Neural cell (in vitro differentiated cells): Measurements from ENCODE around the gene BABAM2.

Experiments used
- EZH2 ChIP-seq: fragments of 200-600, 300-800 bp; shearing (Covaris generic), sonication (generic); IDR thresholded peaks from 2 replicates; pipeline ENCODE4 v1.6.1; 2014; ENCODE audit warnings: antibody characterized with exemption, low read length, borderline replicate concordance, mild to moderate bottlenecking; ENCODE audit not compliant: insufficient read depth, poor library complexity, severe bottlenecking
- POLR2AphosphoS5 ChIP-seq: IDR thresholded peaks from 2 replicates; pipeline ENCODE4 v1.6.1; 2012
- SMC3 ChIP-seq: fragments of 450-650 bp; conservative IDR thresholded peaks from 2 replicates; pipeline ENCODE4 v1.6.1; 2014; ENCODE audit warnings: antibody characterized with exemption, mild to moderate bottlenecking, moderate library complexity; ENCODE audit not compliant: poor library complexity
- TAF1 ChIP-seq: IDR thresholded peaks from 2 replicates; pipeline ENCODE4 v1.6.1; 2012; ENCODE audit warnings: low read depth
- TF ChIP-seq, protein P1 (sequence below): IDR thresholded peaks from 2 replicates; pipeline ENCODE4 v1.6.1; 2012; ENCODE audit warnings: borderline replicate concordance
- TF ChIP-seq, protein P2 (sequence below): fragments of 450-650 bp; IDR thresholded peaks from 2 replicates; pipeline ENCODE4 v1.5.1; 2014; ENCODE audit warnings: antibody characterized with exemption, mild to moderate bottlenecking, moderate library complexity; ENCODE audit not compliant: poor library complexity, severe bottlenecking

DNA sequence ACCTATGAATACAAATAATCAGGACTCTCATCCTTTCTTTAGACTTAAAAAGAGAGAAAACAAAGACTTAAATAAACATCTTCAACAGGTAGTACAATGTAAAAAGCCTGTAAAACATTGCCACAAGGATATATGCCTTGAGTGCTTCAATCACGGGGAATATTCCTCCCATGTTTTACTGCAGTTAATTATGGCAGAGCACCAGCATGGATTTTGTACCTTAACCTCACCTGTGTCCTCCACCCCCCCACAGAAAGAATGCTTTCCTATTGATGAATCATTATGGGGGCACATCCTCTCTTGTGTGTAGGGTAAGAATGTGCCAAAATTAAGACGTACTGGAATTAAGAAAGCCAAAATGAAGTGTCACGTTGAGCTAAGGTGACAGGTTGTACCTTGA, 312.2 kb downstream of the BABAM2 start:
- TF ChIP-seq, protein P1, sequence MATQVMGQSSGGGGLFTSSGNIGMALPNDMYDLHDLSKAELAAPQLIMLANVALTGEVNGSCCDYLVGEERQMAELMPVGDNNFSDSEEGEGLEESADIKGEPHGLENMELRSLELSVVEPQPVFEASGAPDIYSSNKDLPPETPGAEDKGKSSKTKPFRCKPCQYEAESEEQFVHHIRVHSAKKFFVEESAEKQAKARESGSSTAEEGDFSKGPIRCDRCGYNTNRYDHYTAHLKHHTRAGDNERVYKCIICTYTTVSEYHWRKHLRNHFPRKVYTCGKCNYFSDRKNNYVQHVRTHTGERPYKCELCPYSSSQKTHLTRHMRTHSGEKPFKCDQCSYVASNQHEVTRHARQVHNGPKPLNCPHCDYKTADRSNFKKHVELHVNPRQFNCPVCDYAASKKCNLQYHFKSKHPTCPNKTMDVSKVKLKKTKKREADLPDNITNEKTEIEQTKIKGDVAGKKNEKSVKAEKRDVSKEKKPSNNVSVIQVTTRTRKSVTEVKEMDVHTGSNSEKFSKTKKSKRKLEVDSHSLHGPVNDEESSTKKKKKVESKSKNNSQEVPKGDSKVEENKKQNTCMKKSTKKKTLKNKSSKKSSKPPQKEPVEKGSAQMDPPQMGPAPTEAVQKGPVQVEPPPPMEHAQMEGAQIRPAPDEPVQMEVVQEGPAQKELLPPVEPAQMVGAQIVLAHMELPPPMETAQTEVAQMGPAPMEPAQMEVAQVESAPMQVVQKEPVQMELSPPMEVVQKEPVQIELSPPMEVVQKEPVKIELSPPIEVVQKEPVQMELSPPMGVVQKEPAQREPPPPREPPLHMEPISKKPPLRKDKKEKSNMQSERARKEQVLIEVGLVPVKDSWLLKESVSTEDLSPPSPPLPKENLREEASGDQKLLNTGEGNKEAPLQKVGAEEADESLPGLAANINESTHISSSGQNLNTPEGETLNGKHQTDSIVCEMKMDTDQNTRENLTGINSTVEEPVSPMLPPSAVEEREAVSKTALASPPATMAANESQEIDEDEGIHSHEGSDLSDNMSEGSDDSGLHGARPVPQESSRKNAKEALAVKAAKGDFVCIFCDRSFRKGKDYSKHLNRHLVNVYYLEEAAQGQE: no peak
- TF ChIP-seq POLR2AphosphoS5 (no peak), SMC3 (no peak), EZH2 (no peak), TAF1 (no peak)
- TF ChIP-seq, protein P2, sequence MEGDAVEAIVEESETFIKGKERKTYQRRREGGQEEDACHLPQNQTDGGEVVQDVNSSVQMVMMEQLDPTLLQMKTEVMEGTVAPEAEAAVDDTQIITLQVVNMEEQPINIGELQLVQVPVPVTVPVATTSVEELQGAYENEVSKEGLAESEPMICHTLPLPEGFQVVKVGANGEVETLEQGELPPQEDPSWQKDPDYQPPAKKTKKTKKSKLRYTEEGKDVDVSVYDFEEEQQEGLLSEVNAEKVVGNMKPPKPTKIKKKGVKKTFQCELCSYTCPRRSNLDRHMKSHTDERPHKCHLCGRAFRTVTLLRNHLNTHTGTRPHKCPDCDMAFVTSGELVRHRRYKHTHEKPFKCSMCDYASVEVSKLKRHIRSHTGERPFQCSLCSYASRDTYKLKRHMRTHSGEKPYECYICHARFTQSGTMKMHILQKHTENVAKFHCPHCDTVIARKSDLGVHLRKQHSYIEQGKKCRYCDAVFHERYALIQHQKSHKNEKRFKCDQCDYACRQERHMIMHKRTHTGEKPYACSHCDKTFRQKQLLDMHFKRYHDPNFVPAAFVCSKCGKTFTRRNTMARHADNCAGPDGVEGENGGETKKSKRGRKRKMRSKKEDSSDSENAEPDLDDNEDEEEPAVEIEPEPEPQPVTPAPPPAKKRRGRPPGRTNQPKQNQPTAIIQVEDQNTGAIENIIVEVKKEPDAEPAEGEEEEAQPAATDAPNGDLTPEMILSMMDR: no peak
